Panc1 (cell line): ENCODE data around the gene EXOC3L4. TPM values are rescaled to one million over a fixed set of nuclear protein-coding genes. Genes with fewer than 3 reads are reported as not detected.

Experiments
- ATAC-seq: fragments of 200-7000 bp; cut with Tn5 transposase; 2 replicates; pipeline ENCODE4 v1.9.1; 2020; ENCODE audit warnings: mild to moderate bottlenecking, moderate library complexity
- BruUV-seq: library from RNA; stranded (reverse); fragments of 400-500 nt; replicated peaks from 2 replicates; lab custom pipeline; 2021; lab: Mats Ljungman, UMichigan
- CTCF ChIA-PET: fragments of 300-600 bp; sonication (Branson Sonifier 250); formaldehyde crosslinking; loops from one replicate; lab custom pipeline; 2022; ENCODE audit warnings: antibody characterized with exemption; lab: Charles Lee
- POLR2A ChIA-PET: fragments of 300-600 bp; sonication (Branson Sonifier 250); formaldehyde crosslinking; loops from one replicate; lab custom pipeline; 2022; ENCODE audit warnings: antibody characterized with exemption; lab: Charles Lee
- DNase-seq: peaks from one replicate; pipeline ENCODE4 v3.0.0-alpha.2; 2010; ENCODE audit warnings: low read depth, low spot score
- H3K27ac ChIP-seq: 2 replicates; pipeline ENCODE4 v1.5.1; 2011; ENCODE audit warnings: mild to moderate bottlenecking, low read length, inconsistent platforms
- H3K27me3 ChIP-seq: fragments of 200-500 bp; sonication (Bioruptor generic); 2 replicates; pipeline ENCODE4 v1.6.0; 2014; ENCODE audit warnings: low read length, inconsistent platforms; ENCODE audit not compliant: control insufficient read depth, insufficient read depth
- H3K36me3 ChIP-seq: fragments of 200-500 bp; sonication (Bioruptor generic); 2 replicates; pipeline ENCODE4 v1.5.1; 2014; ENCODE audit warnings: inconsistent platforms, mild to moderate bottlenecking, low read length, moderate library complexity; ENCODE audit not compliant: control insufficient read depth, insufficient read depth
- H3K4me1 ChIP-seq: 2 replicates; pipeline ENCODE4 v1.5.1; 2011; ENCODE audit warnings: inconsistent platforms, mild to moderate bottlenecking, low read length, moderate library complexity; ENCODE audit not compliant: control insufficient read depth, insufficient read depth
- H3K4me3 ChIP-seq, 2 experiments: 2 replicates each; pipeline ENCODE4 v1.5.1; 2011 to 2012; ENCODE audit warnings: low read depth in 2 of 2, low read length in 2 of 2, mild to moderate bottlenecking in 2 of 2, inconsistent platforms in 1 of 2, moderate library complexity in 1 of 2
- H3K9me3 ChIP-seq: fragments of 200-500 bp; sonication (Bioruptor generic); 2 replicates; pipeline ENCODE4 v1.5.1; 2014; ENCODE audit warnings: low read depth, mild to moderate bottlenecking, inconsistent platforms, low read length, moderate library complexity; ENCODE audit not compliant: control insufficient read depth, insufficient read depth
- POLR2AphosphoS5 ChIP-seq: IDR thresholded peaks from 2 replicates; pipeline ENCODE4 v1.6.1; 2012; ENCODE audit warnings: mild to moderate bottlenecking, low read depth, low read length, moderate library complexity
- SIN3A ChIP-seq: IDR thresholded peaks from 2 replicates; pipeline ENCODE4 v1.6.1; 2012; ENCODE audit warnings: low read depth, mild to moderate bottlenecking, low read length, moderate library complexity, borderline replicate concordance; ENCODE audit not compliant: insufficient read depth
- TCF7L2 ChIP-seq: IDR thresholded peaks from 2 replicates; pipeline ENCODE4 v1.6.1; 2011; ENCODE audit warnings: mild to moderate bottlenecking, low read depth, low read length, inconsistent platforms
- in situ Hi-C: cut with HindIII; loops from 2 replicates; pipeline ENCODE4 v1.10.0; 2016; ENCODE audit warnings: low sequenced_read_pairs, low pct_unique_long_range_greater_than_20kb
- intact Hi-C: fragments of 100-400 bp; cut with micrococcal nuclease; formaldehyde crosslinking; loops from one replicate; pipeline ENCODE4 v1.10.0; 2022; ENCODE audit not compliant: unreplicated experiment
- total RNA-seq: library from RNA; stranded (reverse); gene quantifications from one replicate; pipeline ENCODE4 v1.2.1, GENCODE V29; 2021; ENCODE audit not compliant: unreplicated experiment
- TF ChIP-seq, protein P1 (sequence below): fragments of 450-650 bp; IDR thresholded peaks from 2 replicates; pipeline ENCODE4 v1.5.1; 2017; ENCODE audit warnings: mild to moderate bottlenecking
- TF ChIP-seq, protein P2 (sequence below), 2 experiments: IDR thresholded peaks; 2 replicates each; pipeline ENCODE4 v1.6.1; 2011 to 2012; ENCODE audit warnings: low read depth in 2 of 2, control low read depth in 1 of 2, low read length in 1 of 2, mild to moderate bottlenecking in 1 of 2, moderate library complexity in 1 of 2; ENCODE audit not compliant: insufficient read depth in 1 of 2

Gene EXOC3L4
- total RNA-seq, 1 experiment from 2014 or later: 2.6 TPM

DNA sequence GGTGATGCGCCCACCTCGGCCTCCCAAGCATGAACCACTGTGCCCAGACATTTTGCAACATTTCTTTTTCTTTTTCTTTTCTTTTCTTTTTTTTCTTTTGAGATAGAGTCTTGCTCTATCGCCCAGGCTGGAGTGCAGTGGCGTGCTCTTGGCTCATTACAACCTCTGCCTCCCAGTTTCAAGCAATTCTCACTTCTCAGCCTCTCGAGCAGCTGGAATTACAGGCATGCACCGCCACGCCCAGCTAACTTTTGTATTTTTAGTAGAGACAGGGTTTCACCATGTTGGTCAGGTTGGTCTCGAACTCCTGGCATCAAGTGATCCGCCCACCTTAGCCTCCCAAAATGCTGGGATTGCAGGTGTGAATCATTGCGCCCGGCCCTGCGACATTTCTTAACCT, 29.5 kb upstream of the EXOC3L4 start:
- H3K9me3 ChIP-seq: no peaks in the 10 kb centered on the region
- no peaks in the 10 kb centered on the region for H3K4me1 ChIP-seq
- POLR2A ChIA-PET: no interaction called here
- TF ChIP-seq, protein P1, sequence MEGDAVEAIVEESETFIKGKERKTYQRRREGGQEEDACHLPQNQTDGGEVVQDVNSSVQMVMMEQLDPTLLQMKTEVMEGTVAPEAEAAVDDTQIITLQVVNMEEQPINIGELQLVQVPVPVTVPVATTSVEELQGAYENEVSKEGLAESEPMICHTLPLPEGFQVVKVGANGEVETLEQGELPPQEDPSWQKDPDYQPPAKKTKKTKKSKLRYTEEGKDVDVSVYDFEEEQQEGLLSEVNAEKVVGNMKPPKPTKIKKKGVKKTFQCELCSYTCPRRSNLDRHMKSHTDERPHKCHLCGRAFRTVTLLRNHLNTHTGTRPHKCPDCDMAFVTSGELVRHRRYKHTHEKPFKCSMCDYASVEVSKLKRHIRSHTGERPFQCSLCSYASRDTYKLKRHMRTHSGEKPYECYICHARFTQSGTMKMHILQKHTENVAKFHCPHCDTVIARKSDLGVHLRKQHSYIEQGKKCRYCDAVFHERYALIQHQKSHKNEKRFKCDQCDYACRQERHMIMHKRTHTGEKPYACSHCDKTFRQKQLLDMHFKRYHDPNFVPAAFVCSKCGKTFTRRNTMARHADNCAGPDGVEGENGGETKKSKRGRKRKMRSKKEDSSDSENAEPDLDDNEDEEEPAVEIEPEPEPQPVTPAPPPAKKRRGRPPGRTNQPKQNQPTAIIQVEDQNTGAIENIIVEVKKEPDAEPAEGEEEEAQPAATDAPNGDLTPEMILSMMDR: no peak
- TF ChIP-seq POLR2AphosphoS5: no peak
- no peak for TF ChIP-seq TCF7L2
- TF ChIP-seq, protein P2, sequence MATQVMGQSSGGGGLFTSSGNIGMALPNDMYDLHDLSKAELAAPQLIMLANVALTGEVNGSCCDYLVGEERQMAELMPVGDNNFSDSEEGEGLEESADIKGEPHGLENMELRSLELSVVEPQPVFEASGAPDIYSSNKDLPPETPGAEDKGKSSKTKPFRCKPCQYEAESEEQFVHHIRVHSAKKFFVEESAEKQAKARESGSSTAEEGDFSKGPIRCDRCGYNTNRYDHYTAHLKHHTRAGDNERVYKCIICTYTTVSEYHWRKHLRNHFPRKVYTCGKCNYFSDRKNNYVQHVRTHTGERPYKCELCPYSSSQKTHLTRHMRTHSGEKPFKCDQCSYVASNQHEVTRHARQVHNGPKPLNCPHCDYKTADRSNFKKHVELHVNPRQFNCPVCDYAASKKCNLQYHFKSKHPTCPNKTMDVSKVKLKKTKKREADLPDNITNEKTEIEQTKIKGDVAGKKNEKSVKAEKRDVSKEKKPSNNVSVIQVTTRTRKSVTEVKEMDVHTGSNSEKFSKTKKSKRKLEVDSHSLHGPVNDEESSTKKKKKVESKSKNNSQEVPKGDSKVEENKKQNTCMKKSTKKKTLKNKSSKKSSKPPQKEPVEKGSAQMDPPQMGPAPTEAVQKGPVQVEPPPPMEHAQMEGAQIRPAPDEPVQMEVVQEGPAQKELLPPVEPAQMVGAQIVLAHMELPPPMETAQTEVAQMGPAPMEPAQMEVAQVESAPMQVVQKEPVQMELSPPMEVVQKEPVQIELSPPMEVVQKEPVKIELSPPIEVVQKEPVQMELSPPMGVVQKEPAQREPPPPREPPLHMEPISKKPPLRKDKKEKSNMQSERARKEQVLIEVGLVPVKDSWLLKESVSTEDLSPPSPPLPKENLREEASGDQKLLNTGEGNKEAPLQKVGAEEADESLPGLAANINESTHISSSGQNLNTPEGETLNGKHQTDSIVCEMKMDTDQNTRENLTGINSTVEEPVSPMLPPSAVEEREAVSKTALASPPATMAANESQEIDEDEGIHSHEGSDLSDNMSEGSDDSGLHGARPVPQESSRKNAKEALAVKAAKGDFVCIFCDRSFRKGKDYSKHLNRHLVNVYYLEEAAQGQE (IDR thresholded peaks at IDR 0.05; ENCODE audit: insufficient read depth in 1 of 2, low read depth in 2 of 2, low read length in 1 of 2): no peak
- TF ChIP-seq SIN3A: no peak
- in situ Hi-C loops: no loop called here
- no peak overlapping the region for H3K4me3 ChIP-seq
- no peak overlapping the region for H3K27ac ChIP-seq
- ATAC-seq (no peak), DNase-seq (no peak)
- intact Hi-C loops: no loop called here
- no peaks in the 10 kb centered on the region for H3K27me3 ChIP-seq
- CTCF ChIA-PET: interaction anchor here (1.1 kb wide), 1 partner anchor 10 kb away, joined by 3 read pairs; no protein-coding TSS in a partner anchor
- BruUV-seq: no TSS peak
- H3K36me3 ChIP-seq: no peaks in the 10 kb centered on the region

DNA sequence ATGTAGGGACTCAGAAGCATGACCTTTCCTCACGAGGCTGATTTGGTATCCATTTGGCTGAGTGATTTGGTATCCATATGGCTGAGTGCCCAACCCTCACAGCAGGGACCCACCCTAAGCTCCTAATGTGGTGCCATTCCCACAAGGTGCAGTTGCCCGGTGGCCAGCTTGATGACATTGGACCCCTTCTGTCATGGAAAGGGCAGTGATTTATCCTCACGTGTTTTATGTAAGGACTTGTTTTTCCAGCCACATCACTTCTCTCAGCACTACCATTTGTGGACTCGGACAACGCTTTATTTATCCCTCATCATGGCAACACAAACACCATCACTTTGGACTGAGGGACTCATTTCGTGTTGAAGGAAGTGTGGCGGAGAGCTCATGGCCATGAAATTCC, 28.7 kb upstream of the EXOC3L4 start:
- Histone ChIP-seq H3K4me1 (no peaks in the 10 kb centered on the region), H3K9me3 (no peaks in the 10 kb centered on the region), H3K27ac (no peak overlapping the region), H3K4me3 (no peak overlapping the region), H3K27me3 (no peaks in the 10 kb centered on the region), H3K36me3 (no peaks in the 10 kb centered on the region)
- intact Hi-C loops: no loop called here
- ChIA-PET POLR2A (no interaction called here), CTCF (interaction anchor here (1.1 kb wide), 1 partner anchor 9 kb away, joined by 3 read pairs; no protein-coding TSS in a partner anchor)
- DNase-seq (no peak), ATAC-seq (no peak)
- in situ Hi-C loops: no loop called here
- TF ChIP-seq, protein P1: no peak
- TF ChIP-seq POLR2AphosphoS5 (no peak), TCF7L2 (no peak), SIN3A (no peak)
- TF ChIP-seq, protein P2 (IDR thresholded peaks at IDR 0.05; ENCODE audit: insufficient read depth in 1 of 2, low read depth in 2 of 2, low read length in 1 of 2): no peak
- BruUV-seq: no TSS peak
